Panc1 (cell line): Measurements from ENCODE around the gene NDUFS6. TPM values are rescaled to one million over a fixed set of nuclear protein-coding genes. Genes with fewer than 3 reads are reported as not detected.

Experiments used
- ATAC-seq: fragments of 200-7000 bp; cut with Tn5 transposase; 2 replicates; pipeline ENCODE4 v1.9.1; 2020; ENCODE audit warnings: mild to moderate bottlenecking, moderate library complexity
- BruUV-seq: library from RNA; stranded (reverse); fragments of 400-500 nt; replicated peaks from 2 replicates; lab custom pipeline; 2021; lab: Mats Ljungman, UMichigan
- CTCF ChIA-PET: fragments of 300-600 bp; sonication (Branson Sonifier 250); formaldehyde crosslinking; loops from one replicate; lab custom pipeline; 2022; ENCODE audit warnings: antibody characterized with exemption; lab: Charles Lee
- POLR2A ChIA-PET: fragments of 300-600 bp; sonication (Branson Sonifier 250); formaldehyde crosslinking; loops from one replicate; lab custom pipeline; 2022; ENCODE audit warnings: antibody characterized with exemption; lab: Charles Lee
- DNase-seq: peaks from one replicate; pipeline ENCODE4 v3.0.0-alpha.2; 2010; ENCODE audit warnings: low read depth, low spot score
- H3K27ac ChIP-seq: 2 replicates; pipeline ENCODE4 v1.5.1; 2011; ENCODE audit warnings: mild to moderate bottlenecking, low read length, inconsistent platforms
- H3K27me3 ChIP-seq: fragments of 200-500 bp; sonication (Bioruptor generic); 2 replicates; pipeline ENCODE4 v1.6.0; 2014; ENCODE audit warnings: low read length, inconsistent platforms; ENCODE audit not compliant: control insufficient read depth, insufficient read depth
- H3K36me3 ChIP-seq: fragments of 200-500 bp; sonication (Bioruptor generic); 2 replicates; pipeline ENCODE4 v1.5.1; 2014; ENCODE audit warnings: inconsistent platforms, mild to moderate bottlenecking, low read length, moderate library complexity; ENCODE audit not compliant: control insufficient read depth, insufficient read depth
- H3K4me1 ChIP-seq: 2 replicates; pipeline ENCODE4 v1.5.1; 2011; ENCODE audit warnings: inconsistent platforms, mild to moderate bottlenecking, low read length, moderate library complexity; ENCODE audit not compliant: control insufficient read depth, insufficient read depth
- H3K4me3 ChIP-seq, 2 experiments: 2 replicates each; pipeline ENCODE4 v1.5.1; 2011 to 2012; ENCODE audit warnings: low read depth in 2 of 2, low read length in 2 of 2, mild to moderate bottlenecking in 2 of 2, inconsistent platforms in 1 of 2, moderate library complexity in 1 of 2
- H3K9me3 ChIP-seq: fragments of 200-500 bp; sonication (Bioruptor generic); 2 replicates; pipeline ENCODE4 v1.5.1; 2014; ENCODE audit warnings: low read depth, mild to moderate bottlenecking, inconsistent platforms, low read length, moderate library complexity; ENCODE audit not compliant: control insufficient read depth, insufficient read depth
- CTCF ChIP-seq: fragments of 450-650 bp; IDR thresholded peaks from 2 replicates; pipeline ENCODE4 v1.5.1; 2017; ENCODE audit warnings: mild to moderate bottlenecking
- POLR2AphosphoS5 ChIP-seq: IDR thresholded peaks from 2 replicates; pipeline ENCODE4 v1.6.1; 2012; ENCODE audit warnings: mild to moderate bottlenecking, low read depth, low read length, moderate library complexity
- REST ChIP-seq, 2 experiments: IDR thresholded peaks; 2 replicates each; pipeline ENCODE4 v1.6.1; 2011 to 2012; ENCODE audit warnings: low read depth in 2 of 2, control low read depth in 1 of 2, low read length in 1 of 2, mild to moderate bottlenecking in 1 of 2, moderate library complexity in 1 of 2; ENCODE audit not compliant: insufficient read depth in 1 of 2
- SIN3A ChIP-seq: IDR thresholded peaks from 2 replicates; pipeline ENCODE4 v1.6.1; 2012; ENCODE audit warnings: low read depth, mild to moderate bottlenecking, low read length, moderate library complexity, borderline replicate concordance; ENCODE audit not compliant: insufficient read depth
- TCF7L2 ChIP-seq: IDR thresholded peaks from 2 replicates; pipeline ENCODE4 v1.6.1; 2011; ENCODE audit warnings: mild to moderate bottlenecking, low read depth, low read length, inconsistent platforms
- in situ Hi-C: cut with HindIII; loops from 2 replicates; pipeline ENCODE4 v1.10.0; 2016; ENCODE audit warnings: low sequenced_read_pairs, low pct_unique_long_range_greater_than_20kb
- intact Hi-C: fragments of 100-400 bp; cut with micrococcal nuclease; formaldehyde crosslinking; loops from one replicate; pipeline ENCODE4 v1.10.0; 2022; ENCODE audit not compliant: unreplicated experiment
- total RNA-seq: library from RNA; stranded (reverse); gene quantifications from one replicate; pipeline ENCODE4 v1.2.1, GENCODE V29; 2021; ENCODE audit not compliant: unreplicated experiment

Gene NDUFS6
- total RNA-seq, 1 experiment from 2014 or later, result 70.6 TPM

- CTCF ChIA-PET, result no interaction called here
- Histone ChIP-seq H3K4me3 (no peak overlapping the region), H3K4me1 (peaks cover 9% of the 10 kb centered on the region), H3K27ac (no peak overlapping the region), H3K27me3 (no peaks in the 10 kb centered on the region), H3K9me3 (no peaks in the 10 kb centered on the region), H3K36me3 (peaks cover 41% of the 10 kb centered on the region)
- DNase-seq, result no peak
- in situ Hi-C loops (no loop called here), intact Hi-C loops (no loop called here)
- no TSS peak for BruUV-seq
- POLR2A ChIA-PET, result no interaction called here
- TF ChIP-seq SIN3A, result no peak
- no peak for ATAC-seq
Observed at GRCh38 chr5:1806974-1807373, 5.8 kb downstream of the NDUFS6 start.

GRCh38 chr5:1807451-1808185 lies 6.4 kb downstream of the NDUFS6 start:
- H3K36me3 ChIP-seq, result peaks cover 35% of the 10 kb centered on the region
- BruUV-seq, result no TSS peak

More at GRCh38 chr5:1807451-1808185, 6.4 kb downstream of the NDUFS6 start:
- Histone ChIP-seq H3K4me3 (no peak overlapping the region), H3K27ac (no peak overlapping the region), H3K27me3 (no peaks in the 10 kb centered on the region), H3K9me3 (no peaks in the 10 kb centered on the region), H3K4me1 (peaks cover 3% of the 10 kb centered on the region; the same call in 1 of the 2 replicates)
- in situ Hi-C loops, result no loop called here
- CTCF ChIA-PET, result no interaction called here
- intact Hi-C loops, result no loop called here
- ATAC-seq (0 out of 2 replicates have a peak, but pooled peaks have one; percentile 32), DNase-seq (no peak)
- TF ChIP-seq TCF7L2 (no peak), REST (IDR thresholded peaks at IDR 0.05; ENCODE audit: insufficient read depth in 1 of 2, low read depth in 2 of 2, low read length in 1 of 2) (no peak), SIN3A (no peak), POLR2AphosphoS5 (no peak), CTCF (no peak)
- POLR2A ChIA-PET, result no interaction called here
